SW 1271 (cell line): ENCODE data around the gene EBI3.
A peak's percentile ranks its signal among the peaks of the same experiment; 100 is the strongest.
"Not testable (repeated sequence)": the region's sequence is repeated elsewhere in the genome, so short reads cannot be mapped to it uniquely, and the experiment has no call there.

Experiments used
- DNase-seq, 2 experiments: peaks; one replicate each; lab custom pipeline; 2025; lab: John Stamatoyannopoulos, UW

Gene EBI3

DNA sequence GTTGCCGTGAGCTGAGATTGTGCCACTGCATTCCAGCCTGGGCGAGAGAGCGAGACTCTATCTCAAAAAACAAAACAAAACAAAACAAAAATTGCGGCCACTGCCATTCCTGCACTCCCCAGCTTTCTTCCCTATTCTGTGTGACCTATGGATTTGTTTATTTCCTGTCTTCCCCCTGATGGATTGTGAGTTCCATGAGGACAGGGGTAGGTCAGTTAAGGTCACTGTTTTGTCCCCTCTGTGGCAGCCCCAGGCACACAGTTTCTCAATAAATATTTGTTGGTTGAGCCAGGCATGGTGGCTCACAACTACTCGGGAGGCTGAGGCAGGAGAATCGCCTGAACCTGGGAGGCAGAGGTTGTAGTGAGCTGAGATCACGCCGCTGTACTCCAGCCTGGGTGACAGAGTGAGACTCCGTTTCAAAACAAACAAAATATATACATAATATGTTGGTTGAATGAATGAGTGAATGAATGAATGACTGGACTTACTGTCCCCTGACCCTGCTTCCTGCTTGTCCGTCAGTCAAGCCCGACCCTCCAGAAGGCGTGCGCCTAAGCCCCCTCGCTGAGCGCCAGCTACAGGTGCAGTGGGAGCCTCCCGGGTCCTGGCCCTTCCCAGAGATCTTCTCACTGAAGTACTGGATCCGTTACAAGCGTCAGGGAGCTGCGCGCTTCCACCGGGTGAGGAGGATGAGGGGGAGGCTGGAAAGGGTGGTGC lies 5.0 kb downstream of the EBI3 start:
- no peak for DNase-seq

DNA sequence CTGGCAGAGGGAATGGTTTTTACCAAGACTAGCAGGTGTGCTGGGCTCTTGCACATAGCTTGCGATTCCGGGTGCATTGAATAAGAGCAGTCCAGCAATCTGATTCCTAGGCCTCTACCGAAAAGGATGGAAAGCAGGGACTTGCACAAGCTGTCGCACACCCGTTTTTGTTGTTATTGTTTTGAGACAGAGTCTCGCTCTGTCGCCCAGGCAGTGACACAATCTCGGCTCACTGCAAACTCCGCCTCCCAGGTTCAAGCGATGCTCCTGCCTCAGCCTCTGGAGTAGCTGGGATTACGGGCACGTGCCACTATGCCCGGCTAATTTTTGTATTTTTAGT lies 5.5 kb downstream of the EBI3 start:
- no peak for DNase-seq

DNA sequence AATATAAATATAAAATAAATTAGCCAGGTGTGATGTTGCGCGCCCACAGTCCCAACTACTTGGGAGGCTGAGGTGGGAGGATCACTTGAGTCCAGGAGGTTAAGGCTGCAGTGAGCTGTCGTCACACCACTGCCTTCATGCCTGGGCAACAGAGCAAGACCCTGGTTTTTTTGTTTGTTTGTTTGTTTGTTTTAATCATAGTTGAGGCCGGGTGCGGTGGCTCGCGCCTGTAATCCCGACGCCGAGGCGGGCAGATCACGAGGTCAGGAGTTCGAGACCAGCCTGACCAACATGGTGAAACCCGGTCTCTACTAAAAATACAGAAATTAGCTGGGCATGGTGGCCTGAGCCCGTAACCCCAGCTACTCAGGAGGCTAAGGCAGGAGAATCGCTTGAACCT lies 8.2 kb downstream of the EBI3 start:
- not testable (repeated sequence) for DNase-seq

DNA sequence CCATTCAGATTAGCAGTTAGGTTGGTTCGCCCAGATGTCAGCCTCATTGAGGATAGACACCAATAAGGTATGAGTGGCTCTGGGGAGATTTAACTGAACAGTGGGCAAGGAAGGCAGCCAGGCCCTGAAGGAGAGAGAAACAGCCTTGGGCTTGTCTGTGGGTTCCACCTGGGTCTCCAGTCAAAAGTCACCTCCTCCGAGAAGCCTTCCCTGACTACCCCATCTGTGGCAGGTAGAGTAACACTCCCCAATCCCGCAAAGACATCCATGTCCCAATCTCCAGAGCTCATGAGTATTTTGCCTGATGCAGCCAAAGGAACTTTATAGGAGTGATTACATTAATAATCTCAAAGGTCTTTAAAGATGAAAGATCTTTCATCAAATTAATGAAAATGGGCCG lies 9.5 kb downstream of the EBI3 start:
- no peak for DNase-seq

DNA sequence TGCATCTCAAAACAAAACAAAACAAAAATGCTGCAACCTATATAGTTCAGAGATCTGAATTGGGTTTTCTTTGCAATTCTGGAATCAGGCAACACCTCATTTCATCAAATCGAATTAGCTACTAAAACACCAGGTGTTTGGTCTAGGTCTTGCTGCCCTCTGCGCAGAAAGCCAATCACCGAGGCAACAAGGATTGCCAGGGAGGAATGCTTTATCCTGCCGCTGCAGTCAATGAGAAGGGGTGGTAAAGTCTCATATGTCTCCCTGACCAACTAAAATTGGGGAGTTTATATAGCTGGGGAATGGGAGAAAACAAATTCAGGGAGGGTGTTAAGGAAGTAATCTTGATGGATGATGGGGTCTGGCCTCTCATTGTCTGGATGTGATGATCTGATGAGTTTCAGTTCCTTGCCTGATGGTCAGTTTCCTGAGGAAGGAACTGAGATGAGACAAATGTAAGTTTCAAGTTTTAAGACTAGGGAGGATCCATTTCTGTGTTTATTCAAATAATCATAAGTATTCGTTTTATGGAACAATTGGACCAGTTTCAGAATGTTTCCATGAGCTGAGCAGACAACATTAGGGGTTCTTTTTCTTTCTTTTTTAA lies 12.6 kb downstream of the EBI3 start:
- no peak for DNase-seq

DNA sequence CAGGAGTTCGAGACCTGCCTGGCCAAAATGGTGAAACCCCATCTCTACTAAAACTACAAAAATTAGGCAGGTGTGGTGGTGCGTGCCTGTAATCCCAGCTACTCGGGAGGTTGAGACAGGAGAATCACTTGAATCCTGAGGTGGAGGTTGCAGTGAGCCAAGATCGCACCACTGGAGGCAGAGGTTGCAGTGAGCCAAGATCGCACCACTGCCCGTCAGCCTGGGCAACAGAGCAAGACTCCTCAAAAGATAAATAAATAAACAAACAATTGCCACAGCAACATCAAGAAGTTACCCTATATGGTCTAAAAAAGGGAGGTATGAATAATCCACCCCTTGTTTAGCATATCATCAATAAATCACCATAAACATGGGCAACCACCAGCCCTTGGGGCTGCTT lies 16.6 kb downstream of the EBI3 start:
- not testable (repeated sequence) for DNase-seq

DNA sequence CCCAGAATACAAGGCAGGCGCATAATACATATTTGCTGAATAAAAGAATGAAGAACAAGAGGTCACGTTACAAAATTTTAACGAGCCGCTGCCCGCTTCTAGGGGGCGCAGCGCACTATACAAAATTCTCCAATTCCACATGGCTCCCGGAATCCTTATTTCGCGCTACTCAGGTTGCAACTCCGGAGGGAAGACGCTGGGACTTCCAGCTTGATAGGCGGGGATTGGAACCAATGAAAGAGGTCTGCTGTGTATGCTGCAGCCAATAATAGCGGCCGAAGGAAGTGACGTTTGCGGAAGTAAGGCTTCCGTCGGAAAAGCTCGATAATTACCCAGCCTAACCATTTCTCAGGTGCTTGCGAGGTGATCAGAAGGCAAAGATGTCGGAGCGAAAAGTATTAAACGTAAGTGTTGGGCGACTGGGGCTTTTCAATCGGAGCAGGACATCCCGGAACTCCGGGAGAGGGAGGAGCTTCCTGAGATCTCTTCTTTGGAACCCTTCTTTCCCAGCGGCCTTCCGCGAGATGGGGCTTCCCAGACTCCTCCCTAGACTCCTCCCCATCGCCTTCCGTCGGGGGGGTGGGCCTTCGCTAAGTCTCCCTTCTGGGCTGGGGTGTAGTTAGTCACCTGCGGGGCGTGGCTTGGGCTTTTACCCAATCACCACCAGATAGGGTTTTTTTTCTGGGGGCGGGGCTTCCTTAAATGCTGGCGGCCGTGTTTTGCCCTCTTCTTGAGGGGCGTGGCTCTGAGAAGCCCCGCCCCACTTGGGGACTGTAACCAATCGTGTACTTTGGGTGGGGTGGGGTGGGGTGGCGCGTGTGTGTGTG lies 17.7 kb downstream of the EBI3 start, which contains the start of gene YJU2:
TSS of gene YJU2 (plus strand) at position 314 of the 827 bp plus-strand sequence. CDS start at position 381, 67 bp downstream.
- peak; percentile 98 for DNase-seq

DNA sequence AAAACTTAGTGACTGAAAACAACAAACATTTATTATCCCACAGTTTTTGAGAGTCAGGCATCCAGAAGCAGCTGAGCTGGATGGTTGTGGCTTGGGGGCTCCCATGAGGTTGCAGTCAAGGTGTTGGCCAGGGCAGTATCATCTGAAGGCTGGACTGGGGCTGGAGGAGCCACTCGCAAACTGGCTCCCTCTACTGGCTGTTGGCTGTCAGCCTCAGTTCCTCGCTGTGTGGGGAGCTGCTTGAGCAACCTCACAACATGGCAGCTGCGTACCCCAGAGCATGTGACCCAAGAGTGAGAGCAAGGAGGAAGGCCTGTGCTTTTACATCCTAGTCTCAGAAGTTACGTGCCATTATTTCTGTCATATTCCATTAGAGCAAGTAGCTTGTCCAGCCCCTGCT lies 27.2 kb downstream of the EBI3 start:
- DNase-seq: no peak

DNA sequence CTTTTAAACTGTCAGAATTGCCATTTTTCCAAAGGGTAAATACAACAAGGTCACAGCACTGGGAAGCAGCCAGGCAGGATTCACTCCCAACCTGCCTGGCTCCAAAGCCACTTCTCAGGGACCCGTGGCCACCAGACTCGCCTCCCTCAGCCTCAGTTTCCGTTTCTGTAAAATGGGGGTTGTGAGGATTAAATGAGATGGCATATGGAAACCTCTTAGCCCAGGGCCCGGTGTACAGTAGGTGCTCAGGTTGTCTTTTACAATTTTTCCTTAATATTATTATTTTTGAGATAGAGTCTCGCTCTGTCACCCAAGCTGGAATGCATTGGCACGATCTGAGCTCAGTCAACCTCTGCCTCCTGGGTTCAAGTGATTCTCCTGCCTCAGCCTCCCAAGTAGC lies 27.7 kb downstream of the EBI3 start:
- DNase-seq: no peak

DNA sequence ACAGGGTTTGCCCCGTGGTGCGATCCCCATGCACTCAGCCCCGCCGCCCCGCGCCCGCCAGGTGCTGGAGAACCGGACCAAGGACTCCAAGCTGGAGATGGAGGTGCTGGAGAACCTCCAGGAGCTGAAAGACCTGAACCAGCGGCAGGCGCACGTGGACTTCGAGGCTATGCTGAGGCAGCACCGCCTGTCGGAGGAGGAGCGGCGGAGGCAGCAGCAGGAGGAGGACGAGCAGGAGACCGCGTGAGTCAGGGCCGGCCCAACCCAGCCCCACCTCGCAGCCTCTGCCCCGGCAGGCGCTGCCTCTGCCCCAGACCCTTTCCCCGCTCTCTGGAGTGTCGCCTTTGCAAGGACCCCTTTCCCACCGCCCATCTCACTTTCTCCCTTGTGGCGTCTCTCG lies 28.9 kb downstream of the EBI3 start:
- DNase-seq: no peak

DNA sequence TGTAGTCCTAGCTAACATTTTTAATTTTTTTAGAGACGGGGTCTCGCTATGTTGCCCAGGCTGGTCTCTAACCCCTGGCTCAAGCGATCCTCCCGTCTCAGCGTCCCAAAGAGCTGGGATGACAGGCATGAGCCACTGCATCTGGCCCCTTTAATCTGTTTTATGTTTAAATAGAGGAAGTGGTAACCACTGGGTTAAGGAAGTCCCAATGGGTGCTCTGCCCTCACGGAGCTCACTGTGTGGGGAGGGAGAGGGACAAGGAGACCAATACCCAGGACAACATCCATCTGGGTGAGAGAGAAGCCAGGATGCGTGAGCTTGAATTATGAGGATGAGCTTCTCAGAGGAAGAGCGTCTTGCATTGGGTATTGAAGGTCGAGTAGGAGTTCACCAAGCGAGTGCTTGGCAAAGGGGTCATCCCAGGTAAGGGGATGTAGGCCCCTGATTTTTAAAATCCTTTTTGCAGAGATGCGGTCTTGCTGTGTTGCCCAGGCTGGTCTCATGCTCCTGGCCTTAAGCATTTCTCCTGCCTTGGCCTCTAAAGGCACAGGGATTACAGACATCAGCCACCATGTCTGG lies 31.4 kb downstream of the EBI3 start:
- DNase-seq: no peak

DNA sequence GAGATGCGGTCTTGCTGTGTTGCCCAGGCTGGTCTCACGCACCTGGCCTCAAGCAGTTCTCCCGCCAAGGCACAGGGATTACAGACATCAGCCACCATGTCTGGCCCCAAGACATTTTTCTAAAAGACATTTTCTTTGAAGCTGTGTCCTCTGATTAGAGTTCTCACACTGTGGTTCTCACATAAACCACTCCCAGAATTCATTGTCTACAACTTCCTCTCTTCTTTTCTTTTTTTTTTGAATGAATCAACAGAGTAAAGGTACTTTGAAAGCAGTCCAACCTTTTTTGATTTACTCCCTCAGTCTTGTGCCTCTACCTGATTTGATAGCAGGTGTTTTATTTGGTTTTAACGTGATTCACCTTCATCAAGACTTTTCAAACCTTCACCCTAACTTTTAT lies 35.5 kb downstream of the EBI3 start:
- no peak for DNase-seq

DNA sequence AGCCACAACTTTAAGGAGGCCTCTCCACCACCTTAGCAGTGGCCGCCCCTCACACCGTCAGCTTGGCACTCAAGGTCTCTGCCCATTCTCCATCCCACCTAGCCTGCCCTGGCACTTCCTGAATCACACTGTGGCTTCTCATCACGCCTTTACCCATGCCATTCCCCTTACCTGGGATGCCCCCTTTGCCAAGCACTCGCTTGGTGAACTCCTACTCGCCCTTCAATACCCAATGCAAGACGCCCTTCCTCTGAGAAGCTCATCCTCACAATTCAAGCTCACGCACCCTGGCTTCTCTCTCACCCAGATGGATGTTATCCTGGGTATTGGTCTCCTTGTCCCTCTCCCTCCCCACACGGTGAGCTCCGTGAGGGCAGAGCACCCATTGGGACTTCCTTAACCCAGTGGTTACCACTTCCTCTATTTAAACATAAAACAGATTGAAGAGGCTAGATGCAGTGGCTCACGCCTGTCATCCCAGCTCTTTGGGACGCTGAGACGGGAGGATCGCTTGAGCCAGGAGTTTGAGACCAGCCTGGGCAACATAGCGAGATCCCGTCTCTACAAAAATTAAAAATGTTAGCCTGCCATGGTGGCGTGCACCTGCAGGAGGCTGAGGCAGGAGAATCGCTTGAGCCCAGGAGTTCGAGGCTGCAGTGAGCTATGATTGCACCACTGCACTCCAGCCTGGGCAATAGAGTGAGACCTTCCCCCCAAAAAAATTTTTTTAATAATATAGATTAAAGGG lies 37.1 kb downstream of the EBI3 start:
- no peak for DNase-seq

DNA sequence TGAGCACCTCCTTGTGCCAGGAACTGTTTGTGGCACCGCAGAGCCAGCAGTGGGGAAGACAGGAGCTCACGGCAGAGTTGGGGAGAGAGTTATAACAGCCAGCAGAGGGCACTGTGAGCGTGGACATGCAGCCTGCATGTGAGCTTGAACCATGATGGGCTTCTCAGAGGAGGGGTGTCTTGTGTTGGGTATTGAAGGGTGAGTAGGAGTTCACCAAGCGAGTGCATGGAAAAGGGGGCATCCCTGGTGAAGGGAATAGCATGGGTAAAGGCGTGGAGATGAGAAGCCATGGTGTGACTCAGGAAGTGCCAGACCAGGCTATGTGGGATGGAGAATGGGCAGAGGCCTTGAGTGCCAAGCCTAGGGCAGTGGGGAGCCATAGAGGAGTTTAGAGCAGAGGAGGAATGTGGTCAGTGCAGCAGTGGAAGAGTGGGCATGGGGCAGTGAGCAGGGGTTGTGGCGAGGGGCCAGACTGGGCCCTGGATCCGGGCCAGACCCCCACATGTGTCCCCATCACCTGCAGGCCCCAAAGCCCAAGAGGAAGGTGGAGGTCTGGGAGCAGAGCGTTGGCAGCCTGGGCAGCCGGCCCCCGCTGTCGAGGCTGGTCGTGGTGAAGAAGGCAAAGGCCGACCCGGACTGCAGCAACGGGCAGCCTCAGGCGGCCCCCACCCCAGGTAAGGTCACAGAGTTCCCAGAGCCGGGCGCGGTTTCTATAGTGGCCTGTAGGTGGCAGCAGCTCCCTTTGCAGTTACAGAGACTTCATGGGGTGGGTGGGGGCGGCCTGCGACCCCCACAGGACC lies 38.0 kb downstream of the EBI3 start:
- DNase-seq: peak; percentile 15 to 56

DNA sequence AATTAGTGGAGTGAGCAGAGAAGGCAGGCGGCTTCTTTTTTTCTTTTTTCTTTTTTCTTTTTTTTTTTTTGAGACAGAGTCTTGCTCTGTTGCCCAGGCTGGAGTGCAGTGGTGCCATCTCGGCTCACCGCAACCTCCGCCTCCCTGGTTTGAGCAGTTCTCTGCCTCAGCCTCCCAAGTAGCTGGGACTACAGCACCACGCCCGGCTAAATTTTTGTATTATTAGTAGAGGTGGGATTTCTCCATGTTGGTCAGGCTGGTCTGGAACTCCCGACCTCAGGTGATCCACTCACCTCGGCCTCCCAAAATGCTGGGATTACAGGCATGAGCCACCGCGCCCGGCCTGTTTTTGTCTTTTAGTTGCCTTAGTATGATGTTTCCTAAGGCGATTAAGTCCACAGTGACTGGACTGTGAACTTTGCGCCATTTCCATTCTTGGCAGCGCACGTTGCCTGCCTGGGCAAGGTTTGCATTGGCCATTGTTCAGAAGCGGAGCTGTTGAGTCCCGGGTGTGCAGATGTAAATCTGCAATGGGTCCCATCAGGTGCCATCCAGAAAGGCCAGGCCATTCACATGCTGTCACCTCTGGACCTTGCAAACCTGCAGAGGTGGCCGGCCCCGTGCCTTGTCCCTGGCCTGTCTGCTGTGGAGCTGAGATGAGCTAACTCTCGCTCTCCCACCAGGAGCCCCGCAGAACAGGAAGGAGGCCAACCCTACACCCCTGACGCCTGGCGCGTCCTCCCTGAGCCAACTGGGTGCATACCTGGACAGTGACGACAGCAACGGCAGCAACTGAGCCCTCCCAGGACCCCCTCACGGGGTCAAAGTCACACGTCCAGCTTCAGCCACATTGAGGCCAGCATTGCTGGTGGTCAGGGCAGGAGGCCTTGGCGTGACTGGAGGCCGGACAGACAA lies 38.8 kb downstream of the EBI3 start:
- no peak for DNase-seq

DNA sequence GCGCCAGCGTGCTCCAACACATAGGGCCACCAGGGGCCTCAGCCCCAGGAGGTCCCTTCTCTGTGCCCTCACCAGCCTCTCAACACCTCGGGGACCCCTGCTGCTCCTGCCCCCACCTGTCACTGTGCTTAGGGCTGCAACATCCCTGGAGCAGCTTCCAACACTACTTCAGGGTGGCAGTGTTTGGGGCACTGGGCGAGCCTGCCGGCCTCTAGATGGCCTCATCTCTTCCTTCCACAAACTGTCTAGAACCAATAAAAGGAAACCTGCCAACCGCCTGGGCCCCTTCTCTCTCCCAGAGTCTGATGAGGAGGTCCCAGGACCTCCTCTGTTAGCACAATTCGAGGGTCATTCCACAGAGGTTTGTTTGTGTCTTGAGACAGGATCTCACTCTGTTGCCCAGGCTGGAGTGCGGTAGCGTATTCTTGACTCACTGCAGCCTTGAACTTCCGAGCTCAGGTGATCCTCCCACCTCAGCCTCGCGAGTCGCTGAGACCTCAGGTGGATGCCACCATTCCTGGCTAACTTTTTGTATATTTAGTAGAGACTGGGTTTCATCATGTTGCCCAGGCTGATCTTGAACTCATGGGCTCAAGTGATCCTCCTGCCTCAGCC lies 39.6 kb downstream of the EBI3 start:
- DNase-seq: no peak

DNA sequence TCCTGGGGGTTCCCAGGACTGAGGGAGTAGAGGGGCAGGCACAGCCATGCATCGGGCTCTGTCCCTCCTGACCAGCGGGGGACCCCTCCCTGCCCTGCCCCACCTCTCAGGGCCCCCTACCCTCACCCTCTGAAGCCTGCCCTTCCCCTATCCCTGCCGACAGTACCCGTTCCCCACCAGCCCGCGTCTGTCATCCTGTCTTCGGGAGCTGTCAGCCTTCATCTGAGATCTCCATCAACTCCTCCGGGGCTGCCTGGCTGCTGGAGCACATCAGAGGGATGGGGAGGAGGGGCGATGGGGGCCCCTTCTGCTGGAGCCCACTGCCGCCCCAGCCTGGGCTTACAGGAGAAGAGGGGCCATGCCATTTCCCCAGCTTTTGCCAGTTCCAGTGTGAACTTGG lies 43.6 kb downstream of the EBI3 start:
- no peak for DNase-seq

DNA sequence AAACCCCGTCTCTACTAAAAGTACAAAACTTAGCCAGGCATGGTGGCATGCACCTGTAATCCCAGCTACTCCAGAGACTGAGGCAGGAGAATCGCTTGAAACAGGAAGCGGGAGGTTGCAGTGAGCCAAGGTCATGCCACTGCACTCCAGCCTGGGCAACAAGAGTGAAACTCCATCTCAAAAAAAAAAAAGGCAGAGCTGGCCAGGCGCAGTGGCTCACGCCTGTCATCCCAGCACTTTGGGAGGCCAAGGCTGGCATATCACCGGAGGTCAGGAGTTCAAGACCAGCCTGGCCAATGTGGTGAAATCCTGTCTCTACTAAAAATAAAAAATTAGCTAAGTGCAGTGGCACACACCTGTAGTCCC lies 45.0 kb downstream of the EBI3 start:
- not testable (repeated sequence) for DNase-seq

DNA sequence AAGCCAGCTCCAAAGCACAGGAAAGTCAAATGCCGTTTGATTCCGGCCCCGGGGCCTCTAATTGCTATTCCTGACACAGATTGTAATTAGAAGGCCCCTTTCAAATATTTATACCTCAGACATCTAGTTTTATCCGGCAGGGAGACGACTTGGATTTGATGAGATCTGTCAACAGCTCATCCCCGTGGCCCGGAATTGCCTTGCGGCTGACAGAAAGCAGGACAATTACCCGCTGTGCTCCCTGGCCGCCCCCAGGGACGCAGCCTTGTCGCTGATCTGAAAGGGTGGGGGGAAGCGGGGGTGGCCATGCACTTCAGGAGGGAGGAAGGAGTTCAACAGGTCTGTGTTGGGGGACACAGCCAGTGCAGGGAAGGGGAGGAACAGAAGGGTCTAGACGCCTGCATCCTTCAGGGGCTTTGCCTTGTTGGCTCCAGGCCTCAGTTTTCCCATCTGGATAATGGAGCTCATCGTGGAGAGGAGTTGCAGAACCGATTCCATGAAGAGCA lies 47.9 kb downstream of the EBI3 start:
- DNase-seq: no peak

DNA sequence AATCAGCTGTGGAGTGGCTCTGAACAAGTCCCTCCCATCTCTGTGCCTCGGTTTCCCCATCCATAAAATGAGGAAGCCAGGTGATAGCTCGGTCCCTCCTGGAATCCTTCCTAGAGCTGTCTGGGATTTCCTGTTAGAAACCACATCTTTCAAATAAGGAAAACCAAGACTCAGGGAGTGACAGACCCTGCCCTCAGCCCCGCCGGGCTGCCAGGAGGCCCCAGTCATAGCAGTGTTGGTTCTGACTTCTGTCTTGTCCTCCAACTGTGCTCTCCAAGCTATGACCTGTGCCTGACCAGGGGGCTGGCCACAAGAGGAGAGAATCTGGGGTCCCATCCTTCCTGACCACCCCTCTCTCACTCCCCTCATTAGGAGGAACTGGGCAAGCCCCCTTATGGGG lies 48.7 kb downstream of the EBI3 start:
- no peak for DNase-seq
